Breast epithelium (tissue), 4 donors: ENCODE results near the gene KIF26B. TPM values are rescaled to one million over a fixed set of nuclear protein-coding genes. Genes with fewer than 3 reads are reported as not detected.

ENCODE experiments used
- DNase-seq, 2 donors: peaks; one replicate each; pipeline ENCODE4 v3.0.0-alpha.2; 2019; ENCODE audit warnings: low spot score in 2 of 2
- H3K27ac ChIP-seq, 2 donors: fragments of 200-600 bp; sonication (generic) in 1 of 2; one replicate each; pipeline ENCODE4 v1.5.1; 2016 to 2019; ENCODE audit warnings: mild to moderate bottlenecking in 1 of 2
- H3K27me3 ChIP-seq, 2 donors: fragments of 200-600 bp; sonication (generic) in 1 of 2; one replicate each; pipeline versions ENCODE4 v1.5.1 to v1.6.0; 2017 to 2019; ENCODE audit warnings: control low read depth in 1 of 2, mild to moderate bottlenecking in 1 of 2
- H3K36me3 ChIP-seq: fragments of 200-600 bp; one replicate; pipeline ENCODE4 v1.5.1; 2019
- H3K4me1 ChIP-seq, 2 donors: fragments of 200-600 bp; sonication (generic); one replicate each; pipeline ENCODE4 v1.5.1; 2016 to 2019; ENCODE audit warnings: control low read depth in 1 of 2
- H3K4me3 ChIP-seq, 3 donors: fragments of 200-600 bp; sonication (generic); 1 replicate in 2 of 3; 2 replicates in 1 of 3; pipeline ENCODE4 v1.5.1; 2016 to 2019; ENCODE audit warnings: mild to moderate bottlenecking in 3 of 3, moderate library complexity in 2 of 3
- H3K9me3 ChIP-seq, 2 donors: fragments of 200-600 bp; sonication (generic) in 1 of 2; one replicate each; pipeline ENCODE4 v1.5.1; 2016 to 2019; ENCODE audit warnings: control low read depth in 1 of 2
- POLR2A ChIP-seq: fragments of 450-650 bp; IDR thresholded peaks from one replicate; pipeline ENCODE4 v1.6.1; 2016; ENCODE audit warnings: antibody characterized with exemption, mild to moderate bottlenecking, moderate library complexity
- POLR2AphosphoS5 ChIP-seq, 3 donors: sonication (generic); formaldehyde crosslinking; IDR thresholded peaks; one replicate each; pipeline ENCODE4 v1.6.1; 2017; ENCODE audit warnings: antibody characterized with exemption in 3 of 3
- intact Hi-C: fragments of 100-400 bp; cut with DNase I; formaldehyde crosslinking; loops from one replicate; pipeline ENCODE4 v1.15.1; 2023; ENCODE audit warnings: low total_unique reads
- total RNA-seq, 3 donors: library from RNA; depleted of rRNA; stranded (reverse); fragments of >200 nt; gene quantifications; one replicate each; pipeline ENCODE4 v1.1.0, GENCODE V29; 2016
- TF ChIP-seq, protein P1 (sequence below), 3 donors: fragments of 450-650 bp; IDR thresholded peaks; one replicate each; pipeline ENCODE4 v1.5.1; 2016 to 2017; ENCODE audit warnings: antibody characterized with exemption in 3 of 3, mild to moderate bottlenecking in 3 of 3, moderate library complexity in 3 of 3

KIF26B gene
- total RNA-seq, 3 donors from 2014 or later = 0.32 to 1.0 (median 0.33) TPM

DNA sequence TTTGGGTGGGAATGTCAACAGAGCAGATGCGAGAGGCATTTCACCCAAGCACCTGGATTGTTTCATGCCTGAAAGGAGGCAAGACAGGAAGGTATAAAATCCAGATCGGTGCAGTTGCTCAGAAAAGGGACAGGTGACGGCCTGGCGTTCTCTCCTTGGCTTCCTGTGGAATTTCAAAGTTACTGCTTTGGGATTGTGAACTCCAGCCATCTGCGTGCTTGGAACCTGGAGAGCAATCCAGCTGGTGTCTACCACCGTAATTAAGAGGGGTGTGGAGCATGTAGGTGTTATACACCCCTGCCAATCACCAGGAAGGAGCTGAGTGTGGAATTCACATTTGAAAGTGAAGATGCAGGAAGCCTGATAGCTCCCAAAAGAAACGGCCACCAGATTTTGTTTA, 286.1 kb downstream of the KIF26B start:
- Histone ChIP-seq H3K36me3 (no peaks in the 10 kb centered on the region), H3K27ac (no peak overlapping the region), H3K9me3 (no peaks in the 10 kb centered on the region), H3K4me3 (no peak overlapping the region), H3K4me1 (no peaks in the 10 kb centered on the region), H3K27me3 (no peaks in the 10 kb centered on the region)
- DNase-seq = no peak
- TF ChIP-seq, protein P1, sequence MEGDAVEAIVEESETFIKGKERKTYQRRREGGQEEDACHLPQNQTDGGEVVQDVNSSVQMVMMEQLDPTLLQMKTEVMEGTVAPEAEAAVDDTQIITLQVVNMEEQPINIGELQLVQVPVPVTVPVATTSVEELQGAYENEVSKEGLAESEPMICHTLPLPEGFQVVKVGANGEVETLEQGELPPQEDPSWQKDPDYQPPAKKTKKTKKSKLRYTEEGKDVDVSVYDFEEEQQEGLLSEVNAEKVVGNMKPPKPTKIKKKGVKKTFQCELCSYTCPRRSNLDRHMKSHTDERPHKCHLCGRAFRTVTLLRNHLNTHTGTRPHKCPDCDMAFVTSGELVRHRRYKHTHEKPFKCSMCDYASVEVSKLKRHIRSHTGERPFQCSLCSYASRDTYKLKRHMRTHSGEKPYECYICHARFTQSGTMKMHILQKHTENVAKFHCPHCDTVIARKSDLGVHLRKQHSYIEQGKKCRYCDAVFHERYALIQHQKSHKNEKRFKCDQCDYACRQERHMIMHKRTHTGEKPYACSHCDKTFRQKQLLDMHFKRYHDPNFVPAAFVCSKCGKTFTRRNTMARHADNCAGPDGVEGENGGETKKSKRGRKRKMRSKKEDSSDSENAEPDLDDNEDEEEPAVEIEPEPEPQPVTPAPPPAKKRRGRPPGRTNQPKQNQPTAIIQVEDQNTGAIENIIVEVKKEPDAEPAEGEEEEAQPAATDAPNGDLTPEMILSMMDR (IDR thresholded peaks at IDR 0.05) = no peak
- TF ChIP-seq POLR2AphosphoS5 (IDR thresholded peaks at IDR 0.05) = no peak
- no peak for TF ChIP-seq POLR2A
- intact Hi-C loops = no loop called here

DNA sequence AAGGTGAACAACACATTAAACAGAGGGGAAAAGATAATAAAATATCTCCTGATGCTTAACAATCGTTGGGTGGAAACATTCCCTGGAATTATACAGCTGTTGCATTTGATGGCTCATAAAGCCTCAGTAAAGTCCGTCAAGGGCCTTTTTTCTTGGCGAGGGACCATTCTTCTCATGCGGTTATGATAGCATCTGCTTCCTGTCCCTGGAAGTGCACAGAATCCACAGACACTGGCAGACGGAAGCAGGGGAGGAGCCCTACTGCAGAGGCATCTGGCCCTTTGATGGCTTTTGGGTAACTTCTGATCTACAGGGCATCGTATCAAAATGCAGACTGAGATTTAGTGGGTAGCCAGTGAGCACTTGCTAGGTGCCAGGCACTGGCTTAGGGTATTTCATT, 286.9 kb downstream of the KIF26B start:
- H3K4me3 ChIP-seq = no peak overlapping the region
- no peaks in the 10 kb centered on the region for H3K9me3 ChIP-seq
- H3K27ac ChIP-seq = no peak overlapping the region
- DNase-seq = no peak
- intact Hi-C loops = no loop called here
- H3K4me1 ChIP-seq = no peaks in the 10 kb centered on the region
- H3K36me3 ChIP-seq = no peaks in the 10 kb centered on the region
- TF ChIP-seq, protein P1 (IDR thresholded peaks at IDR 0.05) = no peak
- TF ChIP-seq POLR2AphosphoS5 (IDR thresholded peaks at IDR 0.05) = no peak
- no peak for TF ChIP-seq POLR2A
- H3K27me3 ChIP-seq = no peaks in the 10 kb centered on the region

DNA sequence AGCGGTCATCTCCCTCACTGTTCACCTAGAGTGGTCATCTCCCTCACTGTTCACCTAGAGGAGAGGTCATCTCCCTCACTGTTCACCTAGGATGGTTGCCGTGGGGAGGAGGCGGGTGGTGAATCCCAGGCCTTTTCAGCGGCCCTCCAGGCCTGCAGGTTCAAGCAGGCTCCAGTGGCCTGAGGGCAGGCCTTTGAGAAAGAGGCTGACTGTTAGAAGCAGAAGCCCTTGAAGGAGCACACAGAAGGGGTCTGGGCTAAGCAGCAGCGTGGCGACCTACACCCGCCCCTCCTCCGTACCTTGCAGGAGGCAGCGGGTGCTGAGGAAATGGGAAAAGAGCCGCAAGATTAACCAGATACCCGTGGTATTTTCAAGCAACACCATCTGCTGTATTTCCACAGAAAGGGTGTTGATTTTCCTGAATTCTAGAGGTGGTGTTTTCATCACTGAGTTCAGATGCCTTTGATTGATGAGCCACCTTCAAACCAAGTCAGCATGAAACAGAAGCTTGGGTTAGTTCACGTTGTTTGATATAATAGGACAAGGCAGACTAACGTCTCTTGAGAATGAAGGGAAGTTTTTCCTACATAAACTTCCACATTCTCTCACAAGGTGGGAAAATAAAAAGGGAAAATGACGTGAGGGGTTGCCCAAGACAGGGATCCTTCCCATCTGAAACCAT, 289.5 kb downstream of the KIF26B start:
- no peak for TF ChIP-seq POLR2AphosphoS5 (IDR thresholded peaks at IDR 0.05)
- TF ChIP-seq, protein P1 (IDR thresholded peaks at IDR 0.05) = no peak
- no peak for TF ChIP-seq POLR2A
- Histone ChIP-seq H3K27me3 (no peaks in the 10 kb centered on the region), H3K27ac (no peak overlapping the region), H3K36me3 (no peaks in the 10 kb centered on the region), H3K4me1 (no peaks in the 10 kb centered on the region), H3K9me3 (no peaks in the 10 kb centered on the region), H3K4me3 (no peak overlapping the region)
- no peak for DNase-seq
- intact Hi-C loops = no loop called here

DNA sequence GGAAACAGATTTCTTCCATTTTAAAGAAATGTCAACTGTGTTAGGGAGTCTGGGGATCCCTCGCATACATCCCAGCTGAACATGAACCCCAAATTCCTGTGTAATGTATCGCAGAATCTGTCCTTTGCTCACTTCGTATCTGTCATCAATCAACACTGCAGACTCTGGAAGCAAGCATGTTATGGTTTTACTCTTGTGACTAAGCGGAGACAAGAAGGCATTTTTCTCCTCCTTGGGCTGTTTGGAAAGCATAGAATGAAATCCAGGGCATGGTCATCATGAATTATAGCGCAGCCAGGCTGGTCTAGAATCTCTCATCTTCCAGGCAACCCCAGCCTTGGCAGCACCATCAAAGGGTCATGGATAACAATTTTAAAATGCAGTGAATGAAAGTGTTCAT, 290.2 kb downstream of the KIF26B start:
- Histone ChIP-seq H3K27ac (no peak overlapping the region), H3K36me3 (no peaks in the 10 kb centered on the region), H3K27me3 (no peaks in the 10 kb centered on the region), H3K4me1 (no peaks in the 10 kb centered on the region), H3K9me3 (no peaks in the 10 kb centered on the region), H3K4me3 (no peak overlapping the region)
- TF ChIP-seq POLR2AphosphoS5 (IDR thresholded peaks at IDR 0.05) = no peak
- TF ChIP-seq, protein P1 (IDR thresholded peaks at IDR 0.05) = no peak
- no peak for TF ChIP-seq POLR2A
- intact Hi-C loops = no loop called here
- no peak for DNase-seq

DNA sequence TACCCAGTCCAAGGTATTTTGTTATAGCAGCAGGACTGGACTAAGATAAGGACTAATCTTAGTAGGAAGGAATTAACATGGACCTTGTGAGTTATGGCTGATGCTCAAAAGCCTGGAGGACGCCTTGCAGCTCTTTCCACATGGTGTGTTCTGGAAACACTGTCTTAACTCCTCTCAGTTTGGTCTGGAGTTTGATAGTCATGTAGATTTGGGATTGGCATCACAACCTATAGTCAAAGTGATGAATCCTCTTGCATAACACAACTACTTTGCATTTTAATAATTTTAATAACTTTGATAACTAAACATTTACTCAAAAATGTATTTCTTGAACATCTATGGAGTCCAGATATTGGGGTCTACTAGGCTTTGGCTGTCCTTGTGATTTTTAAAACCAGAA, 293.7 kb downstream of the KIF26B start:
- no peaks in the 10 kb centered on the region for H3K4me1 ChIP-seq
- no peak overlapping the region for H3K4me3 ChIP-seq
- no peak for TF ChIP-seq POLR2A
- TF ChIP-seq, protein P1 (IDR thresholded peaks at IDR 0.05) = no peak
- TF ChIP-seq POLR2AphosphoS5 (IDR thresholded peaks at IDR 0.05) = no peak
- no peak overlapping the region for H3K27ac ChIP-seq
- H3K9me3 ChIP-seq = no peaks in the 10 kb centered on the region
- no peak for DNase-seq
- no peaks in the 10 kb centered on the region for H3K27me3 ChIP-seq
- intact Hi-C loops = no loop called here
- no peaks in the 10 kb centered on the region for H3K36me3 ChIP-seq
